ENCODE results near the gene ARVCF. TPM values are rescaled to one million over a fixed set of nuclear protein-coding genes. Genes with fewer than 3 reads are reported as not detected.

Gene ARVCF
- total RNA-seq, 1 donor, result 27.1 TPM

DNA sequence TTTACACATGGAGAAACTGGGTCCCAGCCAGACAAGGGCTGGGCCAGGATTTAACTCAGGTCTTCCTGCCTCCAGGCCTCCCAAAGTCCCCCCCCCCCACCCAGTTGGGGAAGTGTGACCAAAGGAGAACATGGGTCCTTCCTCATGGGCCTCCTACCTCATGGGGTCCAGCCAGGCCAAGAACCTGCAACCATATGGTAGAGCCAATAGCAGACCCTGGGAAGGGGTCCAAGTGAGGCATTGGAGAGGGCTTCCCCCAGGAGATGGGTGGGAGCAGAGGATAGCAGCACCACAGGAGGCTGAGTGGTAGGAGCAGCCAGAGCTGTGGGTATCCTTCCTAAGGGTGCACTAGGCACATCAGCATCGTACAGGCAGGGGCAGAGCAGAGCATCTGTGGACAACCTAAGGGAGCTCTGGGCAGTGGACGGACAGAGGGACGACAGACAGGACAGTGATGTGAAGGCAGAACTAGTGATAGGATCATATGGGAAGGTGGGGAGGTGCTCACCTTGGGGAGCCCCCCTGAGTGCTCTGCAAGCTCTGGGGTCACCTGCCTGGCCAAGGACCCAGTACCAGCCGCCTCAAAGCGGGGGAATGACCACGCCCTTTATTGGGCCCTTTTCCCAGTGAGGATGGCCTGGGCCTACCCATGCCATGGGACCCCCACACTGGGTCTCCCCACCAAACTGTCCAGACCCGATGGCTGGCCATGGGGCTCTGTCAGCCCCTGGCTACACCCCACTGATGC is 4.5 kb downstream of the ARVCF start:
- peaks cover 2% of the 10 kb centered on the region for H3K4me1 ChIP-seq (ENCODE audit: insufficient read depth, low read length)
- no peaks in the 10 kb centered on the region for H3K79me2 ChIP-seq (ENCODE audit: insufficient read depth, low read length)
- no peaks in the 10 kb centered on the region for H4K20me1 ChIP-seq (ENCODE audit: insufficient read depth, low read length)
- no peak overlapping the region for H2AFZ ChIP-seq (ENCODE audit: low read length)
- TF ChIP-seq, protein P1, sequence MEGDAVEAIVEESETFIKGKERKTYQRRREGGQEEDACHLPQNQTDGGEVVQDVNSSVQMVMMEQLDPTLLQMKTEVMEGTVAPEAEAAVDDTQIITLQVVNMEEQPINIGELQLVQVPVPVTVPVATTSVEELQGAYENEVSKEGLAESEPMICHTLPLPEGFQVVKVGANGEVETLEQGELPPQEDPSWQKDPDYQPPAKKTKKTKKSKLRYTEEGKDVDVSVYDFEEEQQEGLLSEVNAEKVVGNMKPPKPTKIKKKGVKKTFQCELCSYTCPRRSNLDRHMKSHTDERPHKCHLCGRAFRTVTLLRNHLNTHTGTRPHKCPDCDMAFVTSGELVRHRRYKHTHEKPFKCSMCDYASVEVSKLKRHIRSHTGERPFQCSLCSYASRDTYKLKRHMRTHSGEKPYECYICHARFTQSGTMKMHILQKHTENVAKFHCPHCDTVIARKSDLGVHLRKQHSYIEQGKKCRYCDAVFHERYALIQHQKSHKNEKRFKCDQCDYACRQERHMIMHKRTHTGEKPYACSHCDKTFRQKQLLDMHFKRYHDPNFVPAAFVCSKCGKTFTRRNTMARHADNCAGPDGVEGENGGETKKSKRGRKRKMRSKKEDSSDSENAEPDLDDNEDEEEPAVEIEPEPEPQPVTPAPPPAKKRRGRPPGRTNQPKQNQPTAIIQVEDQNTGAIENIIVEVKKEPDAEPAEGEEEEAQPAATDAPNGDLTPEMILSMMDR (IDR thresholded peaks at IDR 0.05; ENCODE audit: extremely low read depth, low read depth, low read length), result no peak
- H3K36me3 ChIP-seq (ENCODE audit: insufficient read depth, low read length), result no peaks in the 10 kb centered on the region
- peak; percentile 69 for DNase-seq (ENCODE audit: insufficient read length, low spot score, missing footprints)
- peaks cover 9% of the 10 kb centered on the region for H3K27me3 ChIP-seq (ENCODE audit: insufficient read depth, low read length)
- H3K4me2 ChIP-seq (ENCODE audit: insufficient read depth, low read length), result no peak overlapping the region
- H3K9me3 ChIP-seq (ENCODE audit: low read depth, low read length), result no peaks in the 10 kb centered on the region
- no peak overlapping the region for H3K4me3 ChIP-seq (ENCODE audit: insufficient read depth, low read length)
- no peak overlapping the region for H3K27ac ChIP-seq (ENCODE audit: low read depth, low read length)

DNA sequence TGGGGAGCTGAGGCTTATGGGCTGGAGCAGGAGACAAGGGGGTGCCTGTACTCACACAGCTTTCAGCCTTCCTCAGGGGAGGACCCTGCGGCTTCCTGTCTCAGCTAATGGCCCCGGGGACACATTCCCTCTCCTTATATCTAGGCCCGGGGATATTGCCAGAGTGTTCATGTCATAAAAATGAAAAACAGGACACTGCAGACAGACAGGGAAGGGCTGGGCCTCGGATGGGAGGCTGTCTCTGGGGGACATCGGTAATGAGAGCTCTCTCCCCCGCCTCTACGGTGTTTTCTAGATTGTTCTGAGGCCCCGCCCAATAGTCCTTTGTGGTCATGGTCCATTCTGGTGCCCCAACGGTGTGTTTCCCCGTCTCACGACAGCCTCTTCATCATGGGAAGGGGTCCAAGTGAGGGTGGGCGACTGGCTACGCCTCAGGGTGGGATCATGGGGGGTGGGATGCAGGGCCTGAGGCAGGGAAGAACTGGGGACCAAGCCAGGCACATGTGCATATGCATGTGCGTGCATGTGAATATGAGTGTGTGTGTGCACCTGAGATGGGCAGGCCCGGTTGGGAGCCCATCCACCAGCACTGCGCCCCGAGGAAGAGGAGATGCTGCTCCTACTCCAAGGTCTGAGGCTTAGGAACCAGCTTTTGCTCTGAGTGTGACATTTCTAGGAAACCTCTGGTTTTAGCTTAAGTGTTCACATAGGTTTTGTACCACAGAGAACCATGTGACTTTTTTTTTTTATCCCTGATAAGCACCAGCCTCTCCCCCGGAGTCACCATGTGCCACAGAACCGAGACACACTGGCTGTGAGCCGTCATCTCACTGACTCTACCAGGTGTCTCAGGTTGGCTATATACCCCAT is 5.3 kb downstream of the ARVCF start:
- Histone ChIP-seq H3K36me3 (ENCODE audit: insufficient read depth, low read length) (no peaks in the 10 kb centered on the region), H3K27me3 (ENCODE audit: insufficient read depth, low read length) (peaks cover 7% of the 10 kb centered on the region), H4K20me1 (ENCODE audit: insufficient read depth, low read length) (no peaks in the 10 kb centered on the region), H3K4me2 (ENCODE audit: insufficient read depth, low read length) (no peak overlapping the region), H3K27ac (ENCODE audit: low read depth, low read length) (no peak overlapping the region), H3K4me3 (ENCODE audit: insufficient read depth, low read length) (no peak overlapping the region), H3K79me2 (ENCODE audit: insufficient read depth, low read length) (no peaks in the 10 kb centered on the region), H2AFZ (ENCODE audit: low read length) (no peak overlapping the region), H3K9me3 (ENCODE audit: low read depth, low read length) (no peaks in the 10 kb centered on the region), H3K4me1 (ENCODE audit: insufficient read depth, low read length) (no peaks in the 10 kb centered on the region)
- DNase-seq (ENCODE audit: insufficient read length, low spot score, missing footprints), result peak; percentile 70
- TF ChIP-seq, protein P1 (IDR thresholded peaks at IDR 0.05; ENCODE audit: extremely low read depth, low read depth, low read length), result no peak

DNA sequence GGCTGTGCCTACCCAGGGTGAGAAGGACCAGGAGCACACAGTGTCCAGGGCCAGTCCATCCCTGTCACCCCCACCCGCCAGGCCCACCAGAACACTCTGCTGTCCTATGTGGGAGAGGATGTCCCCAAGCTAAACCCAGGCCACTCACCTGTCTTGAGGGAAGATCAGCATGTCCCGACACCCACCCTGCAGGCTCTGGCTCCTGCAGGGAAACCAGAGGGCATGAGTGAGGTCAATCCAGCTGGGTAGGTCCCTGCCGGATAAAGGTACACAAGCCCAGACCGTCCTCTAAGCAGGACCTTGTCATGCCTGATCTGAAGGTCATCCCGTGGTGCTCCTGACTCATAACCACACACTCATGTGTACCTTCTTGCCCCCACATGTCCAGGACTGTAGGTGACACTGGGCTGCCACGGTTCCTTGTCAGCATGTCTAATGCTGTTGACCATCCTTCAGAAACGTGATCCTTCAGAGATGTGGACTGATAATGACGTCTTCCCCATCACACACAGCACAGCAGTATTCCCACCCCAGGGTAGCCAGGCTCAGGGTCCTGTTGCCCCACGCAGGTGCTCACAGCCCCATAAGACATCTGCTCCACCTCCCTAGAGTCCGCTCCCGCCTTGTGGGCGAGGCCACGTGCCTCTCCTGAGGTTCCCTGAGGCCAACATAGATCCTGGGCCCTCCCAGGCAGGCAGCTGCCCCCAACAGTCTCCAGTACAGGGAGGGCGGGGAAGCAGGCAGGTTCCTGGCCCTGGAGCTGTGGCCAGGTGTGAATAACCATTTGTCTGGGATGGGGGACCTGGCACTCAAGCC is 6.1 kb downstream of the ARVCF start:
- no peak overlapping the region for H3K4me2 ChIP-seq (ENCODE audit: insufficient read depth, low read length)
- no peaks in the 10 kb centered on the region for H3K4me1 ChIP-seq (ENCODE audit: insufficient read depth, low read length)
- no peaks in the 10 kb centered on the region for H3K79me2 ChIP-seq (ENCODE audit: insufficient read depth, low read length)
- no peaks in the 10 kb centered on the region for H3K9me3 ChIP-seq (ENCODE audit: low read depth, low read length)
- DNase-seq (ENCODE audit: insufficient read length, low spot score, missing footprints), result peak; percentile 83
- no peaks in the 10 kb centered on the region for H4K20me1 ChIP-seq (ENCODE audit: insufficient read depth, low read length)
- H3K27me3 ChIP-seq (ENCODE audit: insufficient read depth, low read length), result peaks cover 5% of the 10 kb centered on the region
- H3K4me3 ChIP-seq (ENCODE audit: insufficient read depth, low read length), result no peak overlapping the region
- no peaks in the 10 kb centered on the region for H3K36me3 ChIP-seq (ENCODE audit: insufficient read depth, low read length)
- no peak overlapping the region for H3K27ac ChIP-seq (ENCODE audit: low read depth, low read length)
- TF ChIP-seq, protein P1 (IDR thresholded peaks at IDR 0.05; ENCODE audit: extremely low read depth, low read depth, low read length), result no peak
- H2AFZ ChIP-seq (ENCODE audit: low read length), result no peak overlapping the region
